Progenitor cell of endocrine pancreas (in vitro differentiated cells): ENCODE data around the gene B3GNT5. TPM values are rescaled to one million over a fixed set of nuclear protein-coding genes. Genes with fewer than 3 reads are reported as not detected.

ENCODE experiments used
- DNase-seq: peaks from one replicate; pipeline ENCODE4 v3.0.0; 2021; ENCODE audit warnings: low spot score; ENCODE audit not compliant: unreplicated experiment
- H3K27ac Mint-ChIP-seq: 2 replicates; pipeline ENCODE4 v1.8.0; 2021; ENCODE audit warnings: mild to moderate bottlenecking, moderate library complexity, mixed read lengths
- H3K27me3 Mint-ChIP-seq: 2 replicates; pipeline ENCODE4 v1.8.0; 2021; ENCODE audit warnings: mixed read lengths
- H3K36me3 Mint-ChIP-seq: 2 replicates; pipeline ENCODE4 v1.8.0; 2022; ENCODE audit warnings: mixed read lengths; ENCODE audit not compliant: insufficient read depth
- H3K4me1 Mint-ChIP-seq: 2 replicates; pipeline ENCODE4 v1.8.0; 2021; ENCODE audit warnings: low read depth, mixed read lengths
- H3K4me3 Mint-ChIP-seq: 2 replicates; pipeline ENCODE4 v1.8.0; 2021; ENCODE audit warnings: low read depth, mild to moderate bottlenecking, moderate library complexity, mixed read lengths
- H3K9me3 Mint-ChIP-seq: 2 replicates; pipeline ENCODE4 v1.8.0; 2021; ENCODE audit warnings: low read depth, mixed read lengths
- total RNA-seq: library from RNA; stranded (reverse); gene quantifications from 2 replicates; pipeline ENCODE4 v1.2.1, GENCODE V29; 2021
- TF ChIP-seq, protein P1 (sequence below): fragments of 200-600 bp; sonication (generic); IDR thresholded peaks from one replicate; pipeline ENCODE4 v1.5.0; 2021; ENCODE audit warnings: antibody characterized with exemption, mild to moderate bottlenecking; ENCODE audit not compliant: unreplicated experiment

The B3GNT5 gene
- total RNA-seq, 1 donor from 2014 or later = 26.7 TPM

GRCh38 chr3:183272142-183272541 lies 19.1 kb downstream of the B3GNT5 start:
- Mint-ChIP-seq H3K9me3 (no peaks in the 10 kb centered on the region), H3K27ac (no peak overlapping the region), H3K27me3 (no peaks in the 10 kb centered on the region), H3K4me3 (no peak overlapping the region), H3K4me1 (peaks cover 12% of the 10 kb centered on the region), H3K36me3 (peaks cover 12% of the 10 kb centered on the region)
- TF ChIP-seq, protein P1, sequence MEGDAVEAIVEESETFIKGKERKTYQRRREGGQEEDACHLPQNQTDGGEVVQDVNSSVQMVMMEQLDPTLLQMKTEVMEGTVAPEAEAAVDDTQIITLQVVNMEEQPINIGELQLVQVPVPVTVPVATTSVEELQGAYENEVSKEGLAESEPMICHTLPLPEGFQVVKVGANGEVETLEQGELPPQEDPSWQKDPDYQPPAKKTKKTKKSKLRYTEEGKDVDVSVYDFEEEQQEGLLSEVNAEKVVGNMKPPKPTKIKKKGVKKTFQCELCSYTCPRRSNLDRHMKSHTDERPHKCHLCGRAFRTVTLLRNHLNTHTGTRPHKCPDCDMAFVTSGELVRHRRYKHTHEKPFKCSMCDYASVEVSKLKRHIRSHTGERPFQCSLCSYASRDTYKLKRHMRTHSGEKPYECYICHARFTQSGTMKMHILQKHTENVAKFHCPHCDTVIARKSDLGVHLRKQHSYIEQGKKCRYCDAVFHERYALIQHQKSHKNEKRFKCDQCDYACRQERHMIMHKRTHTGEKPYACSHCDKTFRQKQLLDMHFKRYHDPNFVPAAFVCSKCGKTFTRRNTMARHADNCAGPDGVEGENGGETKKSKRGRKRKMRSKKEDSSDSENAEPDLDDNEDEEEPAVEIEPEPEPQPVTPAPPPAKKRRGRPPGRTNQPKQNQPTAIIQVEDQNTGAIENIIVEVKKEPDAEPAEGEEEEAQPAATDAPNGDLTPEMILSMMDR = no peak
- DNase-seq = no peak

- Mint-ChIP-seq H3K27ac (no peak overlapping the region), H3K27me3 (no peaks in the 10 kb centered on the region), H3K36me3 (peaks cover 10% of the 10 kb centered on the region), H3K4me1 (peaks cover 8% of the 10 kb centered on the region), H3K4me3 (no peak overlapping the region), H3K9me3 (no peaks in the 10 kb centered on the region)
- TF ChIP-seq, protein P1 = no peak
- no peak for DNase-seq
Observed at GRCh38 chr3:183272791-183273190, 19.7 kb downstream of the B3GNT5 start.

GRCh38 chr3:183274609-183275008 lies 21.6 kb downstream of the B3GNT5 start:
- Mint-ChIP-seq H3K4me1 (no peaks in the 10 kb centered on the region), H3K9me3 (no peaks in the 10 kb centered on the region), H3K36me3 (peaks cover 10% of the 10 kb centered on the region), H3K27me3 (no peaks in the 10 kb centered on the region), H3K4me3 (no peak overlapping the region), H3K27ac (no peak overlapping the region)
- no peak for DNase-seq
- TF ChIP-seq, protein P1 = no peak

GRCh38 chr3:183275418-183275817 lies 22.4 kb downstream of the B3GNT5 start:
- H3K36me3 Mint-ChIP-seq = peaks cover 3% of the 10 kb centered on the region
- H3K9me3 Mint-ChIP-seq = no peaks in the 10 kb centered on the region
- H3K4me1 Mint-ChIP-seq = no peaks in the 10 kb centered on the region
- H3K4me3 Mint-ChIP-seq = no peak overlapping the region
- TF ChIP-seq, protein P1 = no peak
- no peaks in the 10 kb centered on the region for H3K27me3 Mint-ChIP-seq
- no peak for DNase-seq
- H3K27ac Mint-ChIP-seq = no peak overlapping the region

GRCh38 chr3:183275937-183276336 lies 22.9 kb downstream of the B3GNT5 start:
- TF ChIP-seq, protein P1 = no peak
- Mint-ChIP-seq H3K4me1 (no peaks in the 10 kb centered on the region), H3K36me3 (peaks cover 2% of the 10 kb centered on the region), H3K27me3 (no peaks in the 10 kb centered on the region), H3K9me3 (no peaks in the 10 kb centered on the region), H3K4me3 (no peak overlapping the region), H3K27ac (no peak overlapping the region)
- no peak for DNase-seq
